GM23248 (cell line): ENCODE results near the gene DDX3X. TPM values are rescaled to one million over a fixed set of nuclear protein-coding genes. Genes with fewer than 3 reads are reported as not detected.
"Not testable (repeated sequence)": the region's sequence is repeated elsewhere in the genome, so short reads cannot be mapped to it uniquely, and the experiment has no call there.

ENCODE experiments used
- DNase-seq: peaks from one replicate; pipeline ENCODE4 v3.0.0-alpha.2; 2015
- H2AFZ ChIP-seq: fragments of 200-600 bp; sonication (generic); 2 replicates; pipeline ENCODE4 v1.6.1; 2016; ENCODE audit warnings: antibody characterized with exemption
- H3F3A ChIP-seq: fragments of 200-600 bp; sonication (generic); 2 replicates; pipeline ENCODE4 v1.6.1; 2016; ENCODE audit warnings: mild to moderate bottlenecking, antibody characterized with exemption, mixed run types; ENCODE audit not compliant: insufficient read depth
- H3K27ac ChIP-seq: fragments of 200-600 bp; sonication (generic); 2 replicates; pipeline ENCODE4 v1.5.1; 2016; ENCODE audit warnings: mild to moderate bottlenecking
- H3K27me3 ChIP-seq: fragments of 200-600 bp; sonication (generic); replicated peaks from 2 replicates; pipeline ENCODE4 v1.6.1; 2016; ENCODE audit warnings: mild to moderate bottlenecking; ENCODE audit not compliant: insufficient read depth
- H3K36me3 ChIP-seq: fragments of 200-600 bp; sonication (generic); 2 replicates; pipeline ENCODE4 v1.6.1; 2016; ENCODE audit warnings: low read depth, mild to moderate bottlenecking
- H3K4me1 ChIP-seq: fragments of 200-600 bp; sonication (generic); 2 replicates; pipeline ENCODE4 v1.6.1; 2016; ENCODE audit warnings: mild to moderate bottlenecking; ENCODE audit not compliant: insufficient read depth
- H3K4me2 ChIP-seq: fragments of 200-600 bp; sonication (generic); one replicate; pipeline ENCODE4 v1.6.1; 2016; ENCODE audit warnings: mild to moderate bottlenecking; ENCODE audit not compliant: unreplicated experiment
- H3K4me3 ChIP-seq: fragments of 200-600 bp; sonication (generic); 2 replicates; pipeline ENCODE4 v1.5.1; 2016; ENCODE audit warnings: mild to moderate bottlenecking
- H3K79me2 ChIP-seq: fragments of 200-600 bp; sonication (generic); 2 replicates; pipeline ENCODE4 v1.6.1; 2016; ENCODE audit warnings: mild to moderate bottlenecking; ENCODE audit not compliant: insufficient read depth
- H3K9ac ChIP-seq: fragments of 200-600 bp; sonication (generic); 2 replicates; pipeline ENCODE4 v1.6.1; 2016; ENCODE audit warnings: mild to moderate bottlenecking
- H3K9me2 ChIP-seq: fragments of 200-600 bp; sonication (generic); 2 replicates; pipeline ENCODE4 v1.6.1; 2016; ENCODE audit warnings: mixed run types, mild to moderate bottlenecking, moderate library complexity; ENCODE audit not compliant: insufficient read depth
- H3K9me3 ChIP-seq: fragments of 200-600 bp; sonication (generic); one replicate; pipeline ENCODE4 v1.6.1; 2017; ENCODE audit warnings: low read depth
- H4K20me1 ChIP-seq: fragments of 200-600 bp; sonication (generic); 2 replicates; pipeline ENCODE4 v1.6.0; 2016; ENCODE audit not compliant: insufficient read depth
- EZH2 ChIP-seq: fragments of 200-600 bp; sonication (generic); IDR thresholded peaks from 2 replicates; pipeline ENCODE4 v1.6.1; 2018; ENCODE audit warnings: antibody characterized with exemption, mild to moderate bottlenecking; ENCODE audit not compliant: insufficient read depth, poor library complexity, severe bottlenecking
- EZH2phosphoT487 ChIP-seq: fragments of 200-600 bp; sonication (generic); IDR thresholded peaks from 2 replicates; pipeline ENCODE4 v1.6.1; 2018; ENCODE audit warnings: antibody characterized with exemption, moderate library complexity, mild to moderate bottlenecking, low read depth; ENCODE audit not compliant: insufficient read depth
- WGBS, 2 experiments: methylation state at CpG; one replicate each; pipeline ENCODE4 v1.1.6; 2015 to 2017; ENCODE audit warnings: low lambda C conversion rate in 2 of 2, low coverage in 1 of 2; ENCODE audit errors: missing lambda C conversion rate in 2 of 2; 5-methylcytosine and 5-hydroxymethylcytosine counted together
- in situ Hi-C: fragments of 300-500 bp; cut with MboI; formaldehyde crosslinking; loops from 2 replicates; pipeline ENCODE4 v1.15.0; 2020
- polyA plus RNA-seq: library from polyadenylated mRNA; unstranded; fragments of >200 nt; fragmentation: Nextera tagmentation; extraction: Ambion mirVana; gene quantifications from 2 replicates; pipeline ENCODE4 v1.2.1, GENCODE V29; 2016
- total RNA-seq: library from RNA; depleted of rRNA; stranded (reverse); fragments of >200 nt; shearing (Covaris generic); gene quantifications from 2 replicates; pipeline ENCODE4 v1.2.3, GENCODE V29; 2014

DDX3X gene
- total and polyA plus RNA-seq, 2 experiments from 2014 or later = 129 to 206 TPM

DNA sequence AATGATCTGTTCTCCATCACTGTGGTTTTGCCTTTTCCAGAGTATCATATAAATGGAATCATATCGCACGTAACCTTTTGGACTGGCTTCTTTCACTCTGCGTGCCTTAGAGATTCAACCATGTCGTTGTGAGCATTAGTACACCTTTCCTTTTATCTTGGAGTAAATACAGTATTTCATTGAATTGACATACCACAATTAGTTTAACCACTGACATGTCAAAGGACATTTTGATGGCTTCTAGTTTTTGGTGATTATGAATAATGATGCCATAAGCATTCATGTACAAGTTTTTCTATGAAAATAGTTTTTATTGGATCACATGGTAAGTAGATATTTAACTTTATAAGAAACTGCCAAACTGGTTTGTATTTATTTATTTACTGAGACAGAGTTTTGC lies 35.2 kb downstream of the DDX3X start:
- WGBS, 2 experiments = 94 to 100% methylated on average over 3 to 4 of the region's 4 CpGs
- Histone ChIP-seq H3F3A (no peaks in the 10 kb centered on the region), H3K9me2 (no peaks in the 10 kb centered on the region), H4K20me1 (no peaks in the 10 kb centered on the region), H3K9me3 (no peaks in the 10 kb centered on the region), H3K4me2 (no peak overlapping the region), H3K4me1 (no peaks in the 10 kb centered on the region), H3K27me3 (no peaks in the 10 kb centered on the region), H3K27ac (no peak overlapping the region), H3K79me2 (no peaks in the 10 kb centered on the region), H3K9ac (no peak overlapping the region), H3K36me3 (no peaks in the 10 kb centered on the region), H2AFZ (no peak overlapping the region), H3K4me3 (no peak overlapping the region)
- DNase-seq = no peak
- in situ Hi-C loops = no loop called here
- no peak for TF ChIP-seq EZH2
- no peak for TF ChIP-seq EZH2phosphoT487

DNA sequence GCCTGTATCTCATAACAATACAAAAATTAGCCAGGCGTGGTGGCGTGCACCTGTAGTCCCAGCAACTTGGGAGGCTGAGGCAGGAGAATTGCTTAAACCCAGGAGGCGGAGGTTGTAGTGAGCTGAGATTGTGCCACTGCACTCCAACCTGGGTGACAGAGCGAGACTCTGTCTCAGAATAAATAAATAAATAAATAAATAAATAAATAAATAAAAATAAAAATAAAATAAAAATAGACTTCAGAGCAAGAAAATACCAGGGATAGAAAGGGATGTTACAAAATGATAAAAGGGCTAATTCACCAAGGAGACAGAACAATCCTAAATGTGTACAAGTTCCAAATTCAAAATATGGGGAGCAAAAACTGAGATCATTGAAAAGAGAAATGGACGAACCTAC lies 37.6 kb downstream of the DDX3X start:
- DNase-seq, H2AFZ ChIP-seq, H3K9me2 ChIP-seq, H3K27ac ChIP-seq, in situ Hi-C loops, H3K9ac ChIP-seq, H3K4me3 ChIP-seq, H3K79me2 ChIP-seq, H3K36me3 ChIP-seq, H3F3A ChIP-seq, H3K4me1 ChIP-seq, H3K4me2 ChIP-seq, H4K20me1 ChIP-seq, H3K27me3 ChIP-seq, H3K9me3 ChIP-seq: not testable (repeated sequence)
- WGBS, 2 experiments = 78 to 82% methylated on average over 3 to 5 of the region's 5 CpGs

DNA sequence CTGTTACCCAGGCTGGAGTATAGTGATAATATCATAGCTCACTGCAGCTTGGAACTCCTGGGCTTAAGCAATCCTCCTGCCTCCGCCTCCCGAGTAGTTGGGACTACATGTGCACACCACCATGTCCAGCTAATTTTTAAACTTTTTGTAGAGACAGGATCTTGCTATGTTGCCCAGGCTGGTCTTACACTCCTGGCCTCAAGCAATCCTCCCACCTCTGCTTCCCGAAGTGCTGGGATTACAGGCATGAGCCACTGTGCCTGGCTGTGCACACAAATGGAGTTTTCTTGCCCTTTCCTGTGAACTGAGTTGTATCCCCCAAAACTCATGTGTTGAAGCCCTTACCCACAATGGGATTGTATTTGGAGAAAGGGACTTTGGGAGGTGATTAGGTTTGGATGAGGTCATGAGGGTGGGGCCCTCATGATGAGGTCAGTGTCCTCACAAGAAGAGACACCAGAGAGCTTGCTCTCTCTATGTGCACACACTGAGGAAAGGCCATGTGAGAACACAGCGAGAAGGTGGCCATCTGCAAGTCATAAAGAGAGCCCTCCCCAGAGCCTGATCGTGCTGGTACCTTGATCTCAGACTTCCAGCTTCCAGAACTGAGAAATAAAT lies 40.1 kb downstream of the DDX3X start:
- Histone ChIP-seq H3K36me3 (no peaks in the 10 kb centered on the region), H3K9me2 (no peaks in the 10 kb centered on the region), H3K79me2 (no peaks in the 10 kb centered on the region), H3K27ac (no peak overlapping the region), H3K4me1 (no peaks in the 10 kb centered on the region), H3K4me2 (no peak overlapping the region), H3K4me3 (no peak overlapping the region), H3K9me3 (no peaks in the 10 kb centered on the region), H2AFZ (no peak overlapping the region), H3K9ac (no peak overlapping the region), H4K20me1 (no peaks in the 10 kb centered on the region), H3K27me3 (no peaks in the 10 kb centered on the region), H3F3A (no peaks in the 10 kb centered on the region)
- TF ChIP-seq EZH2 (no peak), EZH2phosphoT487 (no peak)
- DNase-seq = no peak
- WGBS, 2 experiments = 57 to 66% methylated on average over 4 to 5 of the region's 5 CpGs
- in situ Hi-C loops = no loop called here

DNA sequence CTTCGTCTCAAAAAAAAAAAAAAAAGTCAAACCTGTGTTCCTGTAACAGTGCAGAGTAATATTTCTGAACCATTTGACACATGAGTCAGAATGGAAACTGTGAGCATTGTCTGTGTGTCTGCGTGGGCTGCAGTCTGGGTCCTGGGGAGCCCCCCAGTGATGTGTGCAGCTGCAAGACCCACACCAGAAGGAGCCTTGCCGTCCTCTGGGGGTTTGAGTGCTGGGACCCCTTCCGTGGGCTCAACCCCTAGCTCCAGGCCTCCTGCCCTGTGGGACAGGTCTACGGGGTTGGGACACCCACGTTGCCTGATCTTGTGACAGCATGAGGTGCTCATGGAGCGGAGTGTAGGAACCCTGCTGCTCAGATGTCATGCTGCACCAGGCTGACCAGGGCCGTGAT lies 43.7 kb downstream of the DDX3X start:
- in situ Hi-C loops = no loop called here
- H3K27ac ChIP-seq = no peak overlapping the region
- H3K9me2 ChIP-seq = no peaks in the 10 kb centered on the region
- no peak overlapping the region for H3K4me2 ChIP-seq
- H3K36me3 ChIP-seq = no peaks in the 10 kb centered on the region
- H3K79me2 ChIP-seq = no peaks in the 10 kb centered on the region
- no peak overlapping the region for H3K4me3 ChIP-seq
- H2AFZ ChIP-seq = no peak overlapping the region
- H4K20me1 ChIP-seq = no peaks in the 10 kb centered on the region
- peaks cover 2% of the 10 kb centered on the region; the same call in 1 of the 2 replicates for H3K4me1 ChIP-seq
- TF ChIP-seq EZH2phosphoT487 = no peak
- no peak for TF ChIP-seq EZH2
- H3F3A ChIP-seq = no peaks in the 10 kb centered on the region
- H3K27me3 ChIP-seq = no peaks in the 10 kb centered on the region
- WGBS, 2 experiments = 74 to 88% methylated on average over 6 to 8 of the region's 8 CpGs
- no peak overlapping the region for H3K9ac ChIP-seq
- peak; percentile 13 for DNase-seq
- H3K9me3 ChIP-seq = no peaks in the 10 kb centered on the region

DNA sequence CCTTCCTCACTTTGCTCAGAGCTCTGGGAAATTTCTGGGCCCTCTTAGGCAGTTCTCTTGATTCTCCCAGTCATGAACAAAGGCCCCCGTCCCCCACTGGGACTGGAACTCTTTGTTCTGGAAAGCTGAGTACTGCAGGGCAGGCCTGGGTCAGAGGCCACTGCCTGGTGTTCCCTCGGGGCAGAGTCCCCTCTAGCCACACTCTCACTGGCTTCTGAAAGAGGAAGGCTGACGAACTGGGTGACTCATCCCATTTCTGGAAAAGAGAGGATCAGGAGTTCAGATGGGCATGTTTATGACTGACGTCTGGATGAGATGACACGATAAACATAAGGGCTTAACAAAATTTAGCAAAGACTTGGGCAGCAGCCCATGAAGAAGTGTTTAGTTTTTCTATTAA lies 47.7 kb downstream of the DDX3X start:
- Histone ChIP-seq H3K79me2 (no peaks in the 10 kb centered on the region), H3F3A (no peaks in the 10 kb centered on the region), H3K27me3 (no peaks in the 10 kb centered on the region), H3K4me1 (peaks cover 13% of the 10 kb centered on the region), H3K36me3 (no peaks in the 10 kb centered on the region), H3K9ac (no peak overlapping the region), H3K4me3 (no peak overlapping the region), H2AFZ (no peak overlapping the region), H3K27ac (no peak overlapping the region), H3K9me3 (no peaks in the 10 kb centered on the region), H3K4me2 (no peak overlapping the region), H4K20me1 (no peaks in the 10 kb centered on the region), H3K9me2 (no peaks in the 10 kb centered on the region)
- 32 to 50% methylated on average over 4 to 5 of the region's 5 CpGs for WGBS, 2 experiments
- DNase-seq = peak; percentile 68
- in situ Hi-C loops = no loop called here
- no peak for TF ChIP-seq EZH2phosphoT487
- TF ChIP-seq EZH2 = no peak
